ENCODE measurements around the gene RPA3. TPM values are rescaled to one million over a fixed set of nuclear protein-coding genes. Genes with fewer than 3 reads are reported as not detected.

RPA3 gene
- total RNA-seq, 1 donor from 2014 or later = 33.7 TPM

GRCh38 chr7:7745258-7745657 lies 26.9 kb upstream of the RPA3 start:
- TF ChIP-seq, protein P1, sequence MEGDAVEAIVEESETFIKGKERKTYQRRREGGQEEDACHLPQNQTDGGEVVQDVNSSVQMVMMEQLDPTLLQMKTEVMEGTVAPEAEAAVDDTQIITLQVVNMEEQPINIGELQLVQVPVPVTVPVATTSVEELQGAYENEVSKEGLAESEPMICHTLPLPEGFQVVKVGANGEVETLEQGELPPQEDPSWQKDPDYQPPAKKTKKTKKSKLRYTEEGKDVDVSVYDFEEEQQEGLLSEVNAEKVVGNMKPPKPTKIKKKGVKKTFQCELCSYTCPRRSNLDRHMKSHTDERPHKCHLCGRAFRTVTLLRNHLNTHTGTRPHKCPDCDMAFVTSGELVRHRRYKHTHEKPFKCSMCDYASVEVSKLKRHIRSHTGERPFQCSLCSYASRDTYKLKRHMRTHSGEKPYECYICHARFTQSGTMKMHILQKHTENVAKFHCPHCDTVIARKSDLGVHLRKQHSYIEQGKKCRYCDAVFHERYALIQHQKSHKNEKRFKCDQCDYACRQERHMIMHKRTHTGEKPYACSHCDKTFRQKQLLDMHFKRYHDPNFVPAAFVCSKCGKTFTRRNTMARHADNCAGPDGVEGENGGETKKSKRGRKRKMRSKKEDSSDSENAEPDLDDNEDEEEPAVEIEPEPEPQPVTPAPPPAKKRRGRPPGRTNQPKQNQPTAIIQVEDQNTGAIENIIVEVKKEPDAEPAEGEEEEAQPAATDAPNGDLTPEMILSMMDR (conservative IDR thresholded peaks at IDR 0.05; ENCODE audit: low read depth, low read length) = no peak
- H3K4me3 ChIP-seq (ENCODE audit: low read depth, low read length) = no peak overlapping the region
- DNase-seq (ENCODE audit: low read depth) = no peak

DNA sequence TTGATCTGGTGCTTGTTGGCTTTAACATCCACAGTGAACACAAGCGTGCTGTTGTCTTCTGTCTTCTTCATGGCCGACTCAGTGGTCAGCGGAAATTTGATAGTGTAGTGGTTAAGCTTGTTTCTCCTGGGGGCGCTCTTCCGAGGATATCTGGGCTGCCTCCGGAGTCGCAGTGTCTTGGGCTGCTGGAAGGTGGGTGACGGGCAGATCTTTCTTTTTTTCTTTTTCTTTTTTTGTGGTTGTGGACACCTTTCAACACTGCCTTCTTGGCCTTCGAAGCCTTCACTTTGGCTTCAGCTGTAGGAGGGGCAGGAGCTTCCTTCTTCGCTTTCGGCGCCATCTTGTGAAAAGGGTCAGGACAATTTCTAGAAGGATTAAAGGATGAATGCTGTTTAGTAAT lies 23.8 kb upstream of the RPA3 start:
- H3K4me3 ChIP-seq (ENCODE audit: low read depth, low read length) = no peak overlapping the region
- no peak for DNase-seq (ENCODE audit: low read depth)
- TF ChIP-seq, protein P1 (conservative IDR thresholded peaks at IDR 0.05; ENCODE audit: low read depth, low read length) = no peak

DNA sequence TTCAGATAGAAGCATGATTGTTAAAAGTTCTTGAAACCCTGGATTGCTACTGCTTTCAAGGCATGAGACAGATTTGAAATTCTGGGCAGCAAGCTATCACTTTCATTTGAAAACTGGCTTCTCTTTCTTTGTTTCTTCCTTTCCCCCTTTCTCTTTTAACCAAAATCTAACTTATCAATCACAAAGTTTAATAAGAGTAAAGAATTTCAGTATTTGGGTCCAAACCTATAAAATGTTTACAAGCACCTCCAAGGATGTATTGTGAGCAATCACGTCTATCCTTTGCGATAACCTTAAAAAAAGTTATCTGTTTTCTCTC lies 21.6 kb upstream of the RPA3 start:
- no peak for DNase-seq (ENCODE audit: low read depth)
- no peak overlapping the region for H3K4me3 ChIP-seq (ENCODE audit: low read depth, low read length)
- TF ChIP-seq, protein P1 (conservative IDR thresholded peaks at IDR 0.05; ENCODE audit: low read depth, low read length) = no peak

DNA sequence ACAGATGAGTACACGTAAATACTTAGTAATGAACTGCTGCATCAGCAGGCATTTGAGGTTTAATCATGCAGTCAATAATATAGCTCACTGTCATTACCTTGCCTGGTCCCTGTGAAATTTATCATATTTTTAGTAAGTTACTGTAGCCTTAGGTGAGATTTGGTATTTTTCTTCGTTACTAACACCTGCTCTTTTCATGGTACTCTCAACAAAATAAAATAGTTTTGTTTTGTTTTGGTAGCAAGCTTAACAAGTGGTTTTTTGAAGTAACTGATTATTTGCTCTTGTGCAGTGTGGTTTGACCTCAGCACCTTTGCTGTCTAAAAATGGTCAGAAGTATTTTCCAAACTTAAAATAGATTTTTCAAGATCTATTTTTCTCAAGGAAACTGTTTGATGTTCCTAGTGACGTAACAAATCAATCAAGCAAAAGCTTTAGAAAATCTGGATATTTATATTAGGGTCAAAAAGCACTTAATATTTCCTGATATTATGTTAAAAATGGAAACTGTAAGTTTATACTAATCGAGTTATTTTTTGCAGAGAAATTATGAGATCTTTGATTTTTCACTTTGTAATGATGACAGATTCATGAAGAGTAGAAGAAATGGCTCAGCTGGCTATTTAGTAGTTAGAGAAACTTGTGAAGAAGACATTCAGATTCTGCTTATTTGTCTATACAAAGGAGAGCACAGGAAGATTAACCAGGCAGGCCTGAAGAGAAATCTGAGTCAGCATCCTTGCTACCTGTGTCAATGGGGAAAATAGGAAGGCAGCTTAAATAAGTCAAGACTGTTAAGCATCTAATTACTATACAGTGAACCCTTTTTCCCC lies 21.0 kb upstream of the RPA3 start:
- no peak overlapping the region for H3K4me3 ChIP-seq (ENCODE audit: low read depth, low read length)
- DNase-seq (ENCODE audit: low read depth) = no peak
- TF ChIP-seq, protein P1 (conservative IDR thresholded peaks at IDR 0.05; ENCODE audit: low read depth, low read length) = no peak

DNA sequence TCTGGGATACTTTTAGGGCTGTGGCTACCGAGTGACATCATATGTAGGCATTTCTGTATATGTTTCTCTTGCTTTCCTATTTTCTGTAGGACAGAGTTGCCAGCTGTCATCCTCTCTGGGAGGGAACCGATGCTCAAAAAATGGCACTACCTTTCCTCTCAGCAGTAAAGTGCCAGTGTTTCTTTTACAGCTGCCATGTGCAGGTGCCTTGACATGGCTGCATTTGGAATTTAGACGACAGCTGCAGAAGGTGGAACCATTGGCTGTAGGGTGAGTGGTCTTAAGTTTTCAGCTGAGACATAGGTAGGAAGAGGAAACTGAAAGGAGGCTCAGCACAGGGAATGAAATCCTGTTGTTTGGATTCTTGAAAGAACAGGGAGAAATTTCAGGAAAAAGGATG lies 20.2 kb upstream of the RPA3 start:
- H3K4me3 ChIP-seq (ENCODE audit: low read depth, low read length) = no peak overlapping the region
- TF ChIP-seq, protein P1 (conservative IDR thresholded peaks at IDR 0.05; ENCODE audit: low read depth, low read length) = no peak
- DNase-seq (ENCODE audit: low read depth) = no peak

- no peak overlapping the region for H3K4me3 ChIP-seq (ENCODE audit: low read depth, low read length)
- DNase-seq (ENCODE audit: low read depth) = no peak
- TF ChIP-seq, protein P1 (conservative IDR thresholded peaks at IDR 0.05; ENCODE audit: low read depth, low read length) = no peak
Observed at GRCh38 chr7:7738177-7738576, 19.8 kb upstream of the RPA3 start.

- DNase-seq (ENCODE audit: low read depth) = no peak
- TF ChIP-seq, protein P1 (conservative IDR thresholded peaks at IDR 0.05; ENCODE audit: low read depth, low read length) = no peak
- no peak overlapping the region for H3K4me3 ChIP-seq (ENCODE audit: low read depth, low read length)
Observed at GRCh38 chr7:7737674-7738073, 19.3 kb upstream of the RPA3 start.

Measured in epithelial cell of proximal tubule (primary cell).